GM19397 (cell line): ENCODE measurements around the gene OLR1.

Experiments
- ATAC-seq: cut with Tn5 transposase; IDR thresholded peaks from one replicate; pipeline ENCODE4 v1.9.1; 2021; ENCODE audit warnings: mild to moderate bottlenecking, moderate library complexity; ENCODE audit not compliant: unreplicated experiment

OLR1 gene

DNA sequence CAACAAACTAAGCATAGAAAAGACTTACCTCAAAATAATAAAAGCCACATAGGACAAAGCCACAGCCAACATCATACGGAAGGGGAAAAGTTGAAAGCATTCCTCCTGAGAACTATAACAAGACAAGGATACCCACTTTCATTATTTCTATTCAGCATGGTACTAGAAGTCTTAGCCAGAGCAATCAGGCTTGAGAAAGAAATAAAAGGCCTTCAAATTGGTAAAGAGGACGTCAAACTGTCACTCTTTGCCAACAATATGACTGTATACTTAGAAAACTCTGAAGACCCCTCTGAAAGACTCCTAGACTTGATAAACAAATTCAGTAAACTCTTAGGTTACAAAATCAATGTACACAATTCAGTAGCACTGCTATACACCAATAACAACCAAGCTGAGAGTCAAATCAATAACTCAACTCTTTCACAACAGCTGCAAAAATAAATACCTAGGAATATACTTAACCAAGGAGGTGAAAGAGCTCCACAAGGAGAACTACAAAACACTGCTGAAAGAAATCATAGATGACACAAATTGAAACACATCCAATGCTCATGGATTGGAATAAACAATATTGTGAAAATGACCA, 61.6 kb downstream of the OLR1 start:
- no peak for ATAC-seq
